Rectal smooth muscle tissue (tissue), 1 donor: ENCODE data around the gene DCAF12.

ENCODE experiments used
- H3K27ac ChIP-seq: one replicate; pipeline ENCODE4 v1.7.0; 2013; ENCODE audit warnings: low read depth, low read length, inconsistent platforms
- H3K27me3 ChIP-seq: one replicate; pipeline ENCODE4 v1.7.0; 2013; ENCODE audit warnings: low read length; ENCODE audit not compliant: control insufficient read depth, insufficient read depth
- H3K36me3 ChIP-seq: one replicate; pipeline ENCODE4 v1.7.0; 2013; ENCODE audit warnings: low read length; ENCODE audit not compliant: control insufficient read depth, insufficient read depth
- H3K4me1 ChIP-seq: one replicate; pipeline ENCODE4 v1.7.0; 2013; ENCODE audit warnings: low read length; ENCODE audit not compliant: control insufficient read depth, insufficient read depth
- H3K4me3 ChIP-seq: one replicate; pipeline ENCODE4 v1.7.0; 2013; ENCODE audit warnings: low read length
- H3K9ac ChIP-seq: one replicate; pipeline ENCODE4 v1.7.0; 2013; ENCODE audit warnings: low read length

DCAF12 gene

GRCh38 chr9:34084562-34084961 lies 41.9 kb downstream of the DCAF12 start:
- peaks cover 9% of the 10 kb centered on the region for H3K4me1 ChIP-seq
- no peaks in the 10 kb centered on the region for H3K27me3 ChIP-seq
- H3K9ac ChIP-seq, result no peak overlapping the region
- peaks cover 16% of the 10 kb centered on the region for H3K36me3 ChIP-seq
- peak overlapping the region; percentile 85 for H3K27ac ChIP-seq
- no peak overlapping the region for H3K4me3 ChIP-seq

GRCh38 chr9:34079181-34079580 lies 47.3 kb downstream of the DCAF12 start:
- no peak overlapping the region for H3K27ac ChIP-seq
- H3K36me3 ChIP-seq, result no peaks in the 10 kb centered on the region
- peaks cover 2% of the 10 kb centered on the region for H3K4me1 ChIP-seq
- no peak overlapping the region for H3K4me3 ChIP-seq
- H3K9ac ChIP-seq, result no peak overlapping the region
- no peaks in the 10 kb centered on the region for H3K27me3 ChIP-seq

DNA sequence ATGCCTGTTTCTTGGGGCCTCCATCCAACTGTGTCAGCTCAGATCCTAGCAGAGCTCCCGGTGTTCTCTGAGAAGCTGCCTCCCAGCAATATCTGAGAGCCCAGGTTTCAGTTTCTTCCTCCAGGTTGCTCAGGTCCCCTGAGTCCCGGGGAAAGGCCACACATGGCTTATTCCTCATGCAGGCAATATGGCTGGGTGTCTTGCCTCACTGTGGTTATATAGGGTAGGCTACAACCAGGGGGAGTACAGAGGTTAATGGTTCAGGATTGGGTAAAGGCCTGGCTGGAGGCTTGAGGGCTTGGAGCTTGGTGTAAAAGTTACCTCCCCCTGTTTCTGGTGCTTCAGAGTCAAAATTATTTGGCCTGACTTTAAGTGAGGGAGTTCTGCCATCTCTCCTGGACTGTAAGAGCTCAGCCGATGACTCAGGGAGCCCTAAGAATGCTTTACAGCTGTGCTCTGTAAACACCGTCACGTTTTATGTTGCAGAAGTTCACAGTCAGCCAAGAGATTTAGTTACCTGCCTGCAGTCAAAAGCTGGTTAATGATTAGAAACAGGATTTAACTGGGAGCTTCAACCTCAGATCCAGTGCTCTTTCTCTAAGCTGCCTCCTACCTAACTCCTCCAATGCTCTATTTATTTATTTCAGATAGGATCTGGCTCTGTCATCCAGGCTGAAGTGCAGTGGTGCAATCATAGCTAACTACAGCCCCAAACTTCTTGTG lies 53.5 kb downstream of the DCAF12 start:
- H3K27me3 ChIP-seq, result no peaks in the 10 kb centered on the region
- no peak overlapping the region for H3K9ac ChIP-seq
- no peak overlapping the region for H3K4me3 ChIP-seq
- H3K4me1 ChIP-seq, result peaks cover 6% of the 10 kb centered on the region
- peak overlapping the region; percentile 75 for H3K27ac ChIP-seq
- H3K36me3 ChIP-seq, result no peaks in the 10 kb centered on the region

DNA sequence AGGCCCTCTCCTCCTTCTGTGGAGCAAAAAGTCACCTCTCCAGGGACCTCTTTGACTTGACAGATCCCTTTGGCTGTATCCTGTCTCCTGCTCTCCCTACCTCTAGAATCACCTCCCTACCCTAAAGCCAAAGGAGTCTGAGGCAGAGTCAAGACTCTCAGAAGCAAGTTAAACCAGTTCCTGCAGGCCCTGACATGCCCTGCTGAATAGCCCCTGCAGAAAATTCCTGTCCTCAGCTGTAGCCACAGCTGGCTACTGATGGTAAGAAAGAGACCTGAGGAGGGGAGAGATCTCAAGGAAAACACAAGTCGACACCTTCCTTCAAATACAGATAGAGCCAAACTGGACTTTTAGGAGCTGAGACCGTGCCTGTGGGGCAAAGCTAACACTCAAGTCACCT lies 54.1 kb downstream of the DCAF12 start:
- Histone ChIP-seq H3K36me3 (no peaks in the 10 kb centered on the region), H3K4me3 (no peak overlapping the region), H3K9ac (no peak overlapping the region), H3K27ac (peak overlapping the region; percentile 75), H3K27me3 (no peaks in the 10 kb centered on the region), H3K4me1 (peaks cover 6% of the 10 kb centered on the region)

DNA sequence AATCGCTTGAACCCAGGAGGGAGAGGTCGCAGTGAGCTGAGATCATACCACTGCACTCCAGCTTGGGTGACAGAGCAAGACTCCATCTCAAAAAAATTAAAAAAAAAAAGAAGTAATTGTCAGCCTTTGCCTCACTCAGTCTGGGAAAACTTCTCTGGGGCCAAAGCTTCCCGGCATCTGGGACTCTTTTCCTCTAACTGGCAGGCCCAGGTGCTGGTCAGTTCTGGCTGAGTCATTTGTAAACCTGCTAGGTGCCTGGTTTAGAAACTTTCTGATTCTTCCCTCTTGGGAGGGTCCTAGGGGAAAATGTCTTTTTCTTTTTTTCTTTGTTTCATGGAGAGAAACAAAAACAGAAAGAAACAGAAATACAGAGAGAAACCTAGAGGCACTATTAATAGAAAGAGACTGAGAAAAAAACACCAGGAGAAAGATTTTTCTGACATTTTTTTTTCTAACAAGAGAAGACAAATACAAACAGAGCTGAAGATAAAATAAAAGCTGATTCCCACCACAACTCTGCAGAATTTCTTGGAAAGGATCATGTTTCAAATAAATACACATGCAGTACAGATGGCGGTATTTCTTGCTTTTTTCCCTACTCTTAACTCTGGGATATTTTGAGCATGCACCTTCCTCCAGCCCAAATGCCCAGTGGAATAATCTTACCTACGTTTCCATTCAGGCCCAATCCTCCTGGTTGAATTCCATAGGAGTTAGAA lies 55.7 kb downstream of the DCAF12 start:
- Histone ChIP-seq H3K36me3 (no peaks in the 10 kb centered on the region), H3K27me3 (no peaks in the 10 kb centered on the region), H3K9ac (no peak overlapping the region), H3K4me1 (peaks cover 6% of the 10 kb centered on the region), H3K27ac (no peak overlapping the region), H3K4me3 (no peak overlapping the region)

GRCh38 chr9:34069831-34070230 lies 56.7 kb downstream of the DCAF12 start:
- H3K27ac ChIP-seq, result no peak overlapping the region
- H3K27me3 ChIP-seq, result no peaks in the 10 kb centered on the region
- no peak overlapping the region for H3K4me3 ChIP-seq
- no peaks in the 10 kb centered on the region for H3K36me3 ChIP-seq
- H3K4me1 ChIP-seq, result peaks cover 6% of the 10 kb centered on the region
- H3K9ac ChIP-seq, result no peak overlapping the region

- no peaks in the 10 kb centered on the region for H3K27me3 ChIP-seq
- H3K4me3 ChIP-seq, result no peak overlapping the region
- H3K27ac ChIP-seq, result no peak overlapping the region
- no peaks in the 10 kb centered on the region for H3K4me1 ChIP-seq
- no peaks in the 10 kb centered on the region for H3K36me3 ChIP-seq
- no peak overlapping the region for H3K9ac ChIP-seq
Observed at GRCh38 chr9:34065541-34065940, 61.0 kb downstream of the DCAF12 start.

DNA sequence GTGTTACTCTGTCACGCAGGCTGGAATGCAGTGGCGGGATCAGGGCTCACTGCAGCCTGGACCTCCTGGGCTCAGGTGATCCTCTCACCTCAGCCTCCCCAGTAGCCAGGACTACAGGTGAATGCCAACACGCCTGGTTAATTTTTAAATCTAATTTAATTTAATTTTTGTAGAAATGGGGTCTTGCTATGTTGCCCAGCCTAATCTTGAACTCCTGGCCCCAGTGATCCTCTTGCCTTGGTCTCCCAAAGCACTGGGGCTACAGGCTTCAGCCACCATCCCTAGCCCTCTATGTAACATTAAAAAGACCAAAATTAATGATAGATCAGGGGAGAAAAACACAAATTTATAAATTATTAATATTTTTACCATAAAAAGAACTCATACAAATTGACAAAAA lies 66.5 kb downstream of the DCAF12 start:
- H3K4me1 ChIP-seq, result no peaks in the 10 kb centered on the region
- no peak overlapping the region for H3K9ac ChIP-seq
- no peaks in the 10 kb centered on the region for H3K36me3 ChIP-seq
- H3K27me3 ChIP-seq, result no peaks in the 10 kb centered on the region
- H3K4me3 ChIP-seq, result no peak overlapping the region
- H3K27ac ChIP-seq, result no peak overlapping the region

DNA sequence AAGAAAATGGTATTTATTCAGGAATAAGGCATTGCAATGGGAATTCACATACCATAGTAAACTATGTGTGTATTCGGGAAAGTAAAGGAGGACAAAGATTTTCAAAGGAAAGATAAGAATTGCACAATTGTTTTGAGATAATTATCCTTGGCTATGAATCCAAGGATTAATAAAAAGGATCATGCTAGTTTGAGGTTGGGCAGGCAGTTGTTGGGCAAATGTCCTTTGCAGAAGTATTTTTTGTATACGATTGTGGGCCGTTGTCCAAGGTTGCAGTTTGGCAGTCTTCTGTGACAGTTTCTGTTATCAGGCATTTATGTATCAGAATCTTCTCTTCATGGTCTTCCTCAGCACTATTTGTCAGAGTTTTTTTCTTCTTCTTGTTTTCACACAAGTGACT lies 67.2 kb downstream of the DCAF12 start:
- no peaks in the 10 kb centered on the region for H3K27me3 ChIP-seq
- H3K4me1 ChIP-seq, result no peaks in the 10 kb centered on the region
- H3K4me3 ChIP-seq, result no peak overlapping the region
- H3K36me3 ChIP-seq, result no peaks in the 10 kb centered on the region
- H3K27ac ChIP-seq, result no peak overlapping the region
- H3K9ac ChIP-seq, result no peak overlapping the region

- Histone ChIP-seq H3K9ac (no peak overlapping the region), H3K4me3 (peak overlapping the region; percentile 78), H3K27ac (peak overlapping the region; percentile 95), H3K4me1 (peaks cover 10% of the 10 kb centered on the region), H3K36me3 (no peaks in the 10 kb centered on the region), H3K27me3 (no peaks in the 10 kb centered on the region)
Observed at GRCh38 chr9:34049630-34050384, 76.7 kb downstream of the DCAF12 start.

- Histone ChIP-seq H3K27ac (peak within 1 kb of the TSS; percentile 95), H3K9ac (peak within 1 kb of the TSS; percentile 43), H3K4me1 (peaks cover 10% of the 10 kb centered on the region), H3K27me3 (no peaks in the 10 kb centered on the region), H3K36me3 (no peaks in the 10 kb centered on the region), H3K4me3 (peak within 1 kb of the TSS; percentile 78)
Observed at GRCh38 chr9:34048727-34049629, 77.5 kb downstream of the DCAF12 start, which contains the start of gene UBAP2. Gene UBAP2 (minus strand): TSS chr9:34048887. CDS start chr9:34017148, 31,739 bp downstream.
